Ovary (tissue), 3 donors: ENCODE data around the gene HIVEP3.

Source experiments
- CTCF ChIP-seq, 3 donors: fragments of 450-650 bp in 2 of 3; fragments of 200-600 bp in 1 of 3; IDR thresholded peaks; one replicate each; pipeline versions ENCODE4 v1.5.1 to v1.8.0; 2016 to 2022; ENCODE audit warnings: antibody characterized with exemption in 3 of 3, mild to moderate bottlenecking in 1 of 3
- EP300 ChIP-seq: sonication (generic); formaldehyde crosslinking; IDR thresholded peaks from one replicate; pipeline ENCODE4 v1.6.1; 2017; ENCODE audit warnings: antibody characterized with exemption
- POLR2A ChIP-seq: fragments of 450-650 bp; IDR thresholded peaks from one replicate; pipeline ENCODE4 v1.6.1; 2017; ENCODE audit warnings: antibody characterized with exemption, mild to moderate bottlenecking, moderate library complexity
- donor health status: DM: no; HTN: no; CAD: no.

GRCh38 chr1:41738475-41738874 lies 180.2 kb downstream of the HIVEP3 start:
- no peak for TF ChIP-seq CTCF (IDR thresholded peaks at IDR 0.05)
- TF ChIP-seq EP300, result no peak
- no peak for TF ChIP-seq POLR2A
